ENCODE measurements around the gene ADPRHL1.

The ADPRHL1 gene

DNA sequence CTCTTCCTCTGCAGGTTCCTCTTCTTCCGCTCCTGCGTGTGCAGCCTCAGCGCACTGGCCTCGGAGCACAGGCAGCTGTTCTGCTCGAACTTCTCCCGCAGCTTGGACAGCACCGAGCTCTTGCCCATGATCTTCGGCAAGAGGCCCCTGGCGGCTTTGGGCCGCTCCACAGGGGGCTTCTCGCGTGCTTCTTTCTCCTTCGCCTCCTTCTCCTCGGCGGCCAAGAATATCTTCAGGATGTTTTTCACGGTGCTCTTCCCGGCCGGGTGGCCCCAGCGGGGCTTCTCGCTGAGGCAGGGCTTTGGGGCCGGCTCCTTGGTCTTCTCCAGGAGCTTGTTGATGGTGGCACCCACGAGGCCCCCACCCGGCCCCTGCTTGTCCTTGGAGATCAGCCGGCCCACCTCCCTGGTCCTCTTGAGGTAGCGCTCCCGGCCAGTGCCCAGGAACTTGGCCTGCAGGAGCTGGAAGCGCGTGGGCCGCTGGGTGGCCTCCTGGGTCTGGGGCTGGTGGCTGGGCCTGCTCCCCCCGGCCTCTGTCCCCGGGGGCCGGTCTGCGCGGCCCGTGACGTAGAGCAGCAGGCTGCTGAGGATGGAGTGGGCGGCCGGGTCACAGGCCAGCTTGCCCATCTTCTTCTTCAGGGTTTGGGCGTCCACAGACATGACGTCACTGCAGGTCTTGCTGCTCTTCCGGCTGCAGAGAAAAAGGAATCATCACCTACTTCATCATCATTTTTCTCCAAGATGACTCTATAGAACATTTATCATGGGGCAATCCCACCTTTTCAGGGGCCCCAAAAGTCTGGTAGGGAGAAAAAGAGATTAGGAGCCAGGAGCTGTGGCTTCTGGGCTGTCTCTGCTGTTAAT lies 45.5 kb downstream of the ADPRHL1 start:
- Histone ChIP-seq H3K4me2 (ENCODE audit: low read length) (peak overlapping the region; percentile 47), H3K79me2 (ENCODE audit: control insufficient read depth, low read length) (peaks cover 16% of the 10 kb centered on the region), H3K27me3 (ENCODE audit: control insufficient read depth, low read length) (no peaks in the 10 kb centered on the region), H3K9me3 (ENCODE audit: control insufficient read depth, insufficient read depth, low read length) (peaks cover 11% of the 10 kb centered on the region), H3K4me1 (ENCODE audit: control insufficient read depth, low read length) (peaks cover 48% of the 10 kb centered on the region), H3K27ac (ENCODE audit: low read depth, low read length) (peak overlapping the region; percentile 36; the same call in 1 of the 2 replicates), H3F3A (ENCODE audit: control insufficient read depth, insufficient read depth) (peaks cover 6% of the 10 kb centered on the region; the same call in 1 of the 2 replicates), H3K36me3 (ENCODE audit: control insufficient read depth, low read length) (no peaks in the 10 kb centered on the region), H4K20me1 (ENCODE audit: control insufficient read depth, insufficient read depth, low read depth, low read length) (no peaks in the 10 kb centered on the region), H3K9me2 (replicated peaks; ENCODE audit: control insufficient read depth, low read length) (no peaks in the 10 kb centered on the region), H3K4me3 (ENCODE audit: low read length) (peak overlapping the region; percentile 45)
- TF ChIP-seq, protein P1, sequence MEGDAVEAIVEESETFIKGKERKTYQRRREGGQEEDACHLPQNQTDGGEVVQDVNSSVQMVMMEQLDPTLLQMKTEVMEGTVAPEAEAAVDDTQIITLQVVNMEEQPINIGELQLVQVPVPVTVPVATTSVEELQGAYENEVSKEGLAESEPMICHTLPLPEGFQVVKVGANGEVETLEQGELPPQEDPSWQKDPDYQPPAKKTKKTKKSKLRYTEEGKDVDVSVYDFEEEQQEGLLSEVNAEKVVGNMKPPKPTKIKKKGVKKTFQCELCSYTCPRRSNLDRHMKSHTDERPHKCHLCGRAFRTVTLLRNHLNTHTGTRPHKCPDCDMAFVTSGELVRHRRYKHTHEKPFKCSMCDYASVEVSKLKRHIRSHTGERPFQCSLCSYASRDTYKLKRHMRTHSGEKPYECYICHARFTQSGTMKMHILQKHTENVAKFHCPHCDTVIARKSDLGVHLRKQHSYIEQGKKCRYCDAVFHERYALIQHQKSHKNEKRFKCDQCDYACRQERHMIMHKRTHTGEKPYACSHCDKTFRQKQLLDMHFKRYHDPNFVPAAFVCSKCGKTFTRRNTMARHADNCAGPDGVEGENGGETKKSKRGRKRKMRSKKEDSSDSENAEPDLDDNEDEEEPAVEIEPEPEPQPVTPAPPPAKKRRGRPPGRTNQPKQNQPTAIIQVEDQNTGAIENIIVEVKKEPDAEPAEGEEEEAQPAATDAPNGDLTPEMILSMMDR (IDR thresholded peaks at IDR 0.05; ENCODE audit: low read depth, low read length, poor library complexity, severe bottlenecking): no peak
- TF ChIP-seq EZH2phosphoT487 (IDR thresholded peaks at IDR 0.05; ENCODE audit: borderline replicate concordance, low read length): no peak

DNA sequence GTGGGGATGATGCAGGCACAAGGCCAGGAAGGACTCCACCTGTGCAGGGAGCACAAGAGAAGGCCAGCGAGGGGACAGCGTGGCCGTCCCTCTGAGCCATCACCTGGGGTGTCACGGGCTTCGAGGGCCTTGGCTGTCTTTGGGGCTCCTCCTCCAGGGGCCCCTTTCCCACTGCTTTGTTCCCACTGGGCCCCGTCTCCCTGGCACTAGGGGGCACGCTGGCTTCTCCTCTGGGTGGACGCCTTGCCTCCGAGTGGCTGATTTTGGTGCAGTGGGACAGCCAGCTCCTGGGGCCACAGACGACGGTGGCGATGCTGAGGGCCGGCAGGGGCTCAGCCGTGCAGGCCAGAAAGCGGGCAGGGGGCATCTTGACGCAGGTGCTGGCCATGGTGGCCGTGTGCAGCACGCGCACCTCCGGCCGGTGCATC lies 46.2 kb downstream of the ADPRHL1 start:
- peaks cover 8% of the 10 kb centered on the region; the same call in 1 of the 2 replicates for H3F3A ChIP-seq (ENCODE audit: control insufficient read depth, insufficient read depth)
- H3K27me3 ChIP-seq (ENCODE audit: control insufficient read depth, low read length): no peaks in the 10 kb centered on the region
- no peaks in the 10 kb centered on the region for H4K20me1 ChIP-seq (ENCODE audit: control insufficient read depth, insufficient read depth, low read depth, low read length)
- no peaks in the 10 kb centered on the region for H3K9me2 ChIP-seq (replicated peaks; ENCODE audit: control insufficient read depth, low read length)
- no peak overlapping the region; the same call in 1 of the 2 replicates for H3K4me3 ChIP-seq (ENCODE audit: low read length)
- peaks cover 11% of the 10 kb centered on the region for H3K9me3 ChIP-seq (ENCODE audit: control insufficient read depth, insufficient read depth, low read length)
- TF ChIP-seq, protein P1 (IDR thresholded peaks at IDR 0.05; ENCODE audit: low read depth, low read length, poor library complexity, severe bottlenecking): no peak
- TF ChIP-seq EZH2phosphoT487 (IDR thresholded peaks at IDR 0.05; ENCODE audit: borderline replicate concordance, low read length): no peak
- H3K4me2 ChIP-seq (ENCODE audit: low read length): peak overlapping the region; percentile 47
- H3K36me3 ChIP-seq (ENCODE audit: control insufficient read depth, low read length): no peaks in the 10 kb centered on the region
- peaks cover 52% of the 10 kb centered on the region for H3K4me1 ChIP-seq (ENCODE audit: control insufficient read depth, low read length)
- peaks cover 16% of the 10 kb centered on the region for H3K79me2 ChIP-seq (ENCODE audit: control insufficient read depth, low read length)
- H3K27ac ChIP-seq (ENCODE audit: low read depth, low read length): no peak overlapping the region

DNA sequence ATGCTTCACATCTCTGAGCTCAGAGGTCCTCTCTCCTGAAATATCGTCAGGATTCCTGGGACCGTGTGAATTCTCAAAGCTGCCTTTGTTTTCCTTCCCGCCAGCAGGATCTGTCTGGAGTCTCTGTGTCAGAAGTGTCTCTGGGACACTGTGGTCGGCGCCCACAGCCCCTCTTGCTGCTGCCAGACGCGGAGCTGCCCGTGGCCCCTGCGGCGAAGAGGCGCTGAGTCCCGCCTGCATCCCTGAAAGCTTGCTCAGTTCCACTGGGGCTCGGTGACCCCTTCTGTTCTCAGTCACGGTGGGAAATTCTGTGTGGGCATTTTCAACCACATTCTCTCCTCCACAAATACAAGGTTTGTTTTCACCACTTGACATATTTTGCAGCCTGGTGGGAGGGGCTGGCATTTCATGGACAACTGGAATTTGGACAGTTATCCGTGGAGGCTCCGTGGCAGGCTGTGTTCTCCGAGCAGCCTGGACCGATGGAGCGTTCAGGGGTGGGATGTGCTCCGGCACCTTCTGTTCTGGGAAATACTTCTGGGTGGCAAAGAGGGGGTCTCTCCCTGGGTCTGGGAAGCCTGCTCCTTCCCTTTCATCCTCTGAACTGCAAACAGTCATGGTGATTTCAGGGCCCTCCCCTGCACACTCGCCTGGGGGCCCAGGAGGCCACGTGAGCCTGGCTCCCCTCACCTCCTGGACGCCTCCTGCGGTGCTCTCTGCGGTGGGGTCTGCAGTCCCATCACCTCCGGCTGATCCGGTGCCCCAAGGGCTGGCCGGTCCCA lies 46.8 kb downstream of the ADPRHL1 start:
- no peaks in the 10 kb centered on the region for H4K20me1 ChIP-seq (ENCODE audit: control insufficient read depth, insufficient read depth, low read depth, low read length)
- no peak overlapping the region for H3K4me3 ChIP-seq (ENCODE audit: low read length)
- peaks cover 6% of the 10 kb centered on the region for H3K9me3 ChIP-seq (ENCODE audit: control insufficient read depth, insufficient read depth, low read length)
- no peak overlapping the region for H3K27ac ChIP-seq (ENCODE audit: low read depth, low read length)
- no peaks in the 10 kb centered on the region for H3K9me2 ChIP-seq (replicated peaks; ENCODE audit: control insufficient read depth, low read length)
- peaks cover 58% of the 10 kb centered on the region for H3K4me1 ChIP-seq (ENCODE audit: control insufficient read depth, low read length)
- peaks cover 16% of the 10 kb centered on the region for H3K79me2 ChIP-seq (ENCODE audit: control insufficient read depth, low read length)
- H3K4me2 ChIP-seq (ENCODE audit: low read length): peak overlapping the region; percentile 47; the same call in 1 of the 2 replicates
- H3F3A ChIP-seq (ENCODE audit: control insufficient read depth, insufficient read depth): peaks cover 8% of the 10 kb centered on the region; the same call in 1 of the 2 replicates
- TF ChIP-seq, protein P1 (IDR thresholded peaks at IDR 0.05; ENCODE audit: low read depth, low read length, poor library complexity, severe bottlenecking): no peak
- no peak for TF ChIP-seq EZH2phosphoT487 (IDR thresholded peaks at IDR 0.05; ENCODE audit: borderline replicate concordance, low read length)
- H3K27me3 ChIP-seq (ENCODE audit: control insufficient read depth, low read length): no peaks in the 10 kb centered on the region
- no peaks in the 10 kb centered on the region for H3K36me3 ChIP-seq (ENCODE audit: control insufficient read depth, low read length)
